ENCODE data around the gene SEPTIN12.
"Not testable (repeated sequence)": the region's sequence is repeated elsewhere in the genome, so short reads cannot be mapped to it uniquely, and the experiment has no call there.

The SEPTIN12 gene

GRCh38 chr16:4752351-4753100 is 35.6 kb downstream of the SEPTIN12 start:
- ATAC-seq: no peak

GRCh38 chr16:4750896-4751295 is 37.2 kb downstream of the SEPTIN12 start:
- ATAC-seq: no peak

GRCh38 chr16:4749700-4750257 is 38.4 kb downstream of the SEPTIN12 start:
- no peak for ATAC-seq

- no peak for ATAC-seq
These were observed 39.3 kb downstream of the SEPTIN12 start for GRCh38 chr16:4748682-4749411.

GRCh38 chr16:4747906-4748681 is 40.1 kb downstream of the SEPTIN12 start:
- ATAC-seq: peak; percentile 17 to 25

GRCh38 chr16:4746991-4747574 is 41.1 kb downstream of the SEPTIN12 start:
- no peak for ATAC-seq

GRCh38 chr16:4746215-4746614 is 41.9 kb downstream of the SEPTIN12 start:
- no peak for ATAC-seq

GRCh38 chr16:4745274-4745569 is 42.9 kb downstream of the SEPTIN12 start:
- no peak for ATAC-seq

GRCh38 chr16:4744555-4745273 is 43.4 kb downstream of the SEPTIN12 start:
- no peak for ATAC-seq

- no peak for ATAC-seq
These were observed 44.8 kb downstream of the SEPTIN12 start for GRCh38 chr16:4743226-4743878.

GRCh38 chr16:4738370-4738769 is 49.8 kb downstream of the SEPTIN12 start:
- not testable (repeated sequence) for ATAC-seq

- ATAC-seq: no peak
These were observed 50.6 kb downstream of the SEPTIN12 start for GRCh38 chr16:4737545-4737944.

- no peak for ATAC-seq
These were observed 51.6 kb downstream of the SEPTIN12 start for GRCh38 chr16:4736546-4736945.

GRCh38 chr16:4734730-4735535 is 53.2 kb downstream of the SEPTIN12 start:
- peak; percentile 77 to 78 for ATAC-seq

GRCh38 chr16:4734063-4734729 is 53.9 kb downstream of the SEPTIN12 start, which contains the start of the genes ANKS3 and DNAAF8:
ANKS3 (minus strand) TSS chr16:4734271; CDS start chr16:4730149, 4,122 bp downstream.
DNAAF8 (plus strand) TSS chr16:4734537; CDS start chr16:4736515, 1,978 bp downstream.
- peak; percentile 84 for ATAC-seq

GRCh38 chr16:4733747-4734062 is 54.4 kb downstream of the SEPTIN12 start:
- ATAC-seq: peak in 1 of 2 donors; percentile 6

- ATAC-seq: no peak
These were observed 54.9 kb downstream of the SEPTIN12 start for GRCh38 chr16:4733211-4733742.

- ATAC-seq: no peak
These were observed 58.3 kb downstream of the SEPTIN12 start for GRCh38 chr16:4729876-4730275.

- ATAC-seq: no peak
These were observed 59.5 kb downstream of the SEPTIN12 start for GRCh38 chr16:4728676-4729075.

Measured in activated CD4-positive, CD25-positive, alpha-beta regulatory T cell treated with anti-CD3 and anti-CD28 coated beads, Interleukin-2, amount 50 U/mL, for 24 hours (primary cell).